HG02870 (cell line): ENCODE data around the gene PRR23C.
"Not testable (repeated sequence)": the region's sequence is repeated elsewhere in the genome, so short reads cannot be mapped to it uniquely, and the experiment has no call there.

Experiments
- ATAC-seq: cut with Tn5 transposase; IDR thresholded peaks from one replicate; pipeline ENCODE4 v1.9.1; 2021; ENCODE audit warnings: mild to moderate bottlenecking, moderate library complexity; ENCODE audit not compliant: unreplicated experiment

Gene PRR23C

GRCh38 chr3:139044366-139045210 is at the start of gene PRR23C:
PRR23C (minus strand) TSS chr3:139044892; CDS start chr3:139044620, 272 bp downstream.
- ATAC-seq, result no peak

- no peak for ATAC-seq
Observed at GRCh38 chr3:139093840-139094239, 49.1 kb upstream of the PRR23C start.

GRCh38 chr3:139088462-139089324 is 44.0 kb upstream of the PRR23C start:
- ATAC-seq, result no peak

- no peak for ATAC-seq
Observed at GRCh38 chr3:139087621-139088020, 42.9 kb upstream of the PRR23C start.

DNA sequence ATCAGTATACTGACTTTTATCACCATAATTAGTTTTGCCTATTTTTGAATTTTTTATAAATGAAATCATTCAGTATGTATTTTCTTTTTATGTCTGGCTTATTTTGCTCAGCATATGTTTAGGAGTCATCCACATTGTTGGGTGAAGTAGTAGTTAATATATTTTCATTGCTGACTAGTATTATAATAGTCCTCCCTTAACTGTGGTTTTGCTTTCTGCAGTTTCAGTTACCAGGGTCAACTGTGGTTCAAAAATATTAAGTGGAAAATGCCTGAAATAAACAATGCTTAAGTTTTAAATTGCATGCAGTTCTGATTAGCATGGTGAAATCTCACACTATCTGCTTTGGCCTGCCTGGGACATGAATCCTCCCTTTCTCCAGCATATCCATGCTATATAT is 39.5 kb upstream of the PRR23C start:
- ATAC-seq, result no peak

GRCh38 chr3:139074565-139075115 is 29.9 kb upstream of the PRR23C start:
- ATAC-seq, result no peak

DNA sequence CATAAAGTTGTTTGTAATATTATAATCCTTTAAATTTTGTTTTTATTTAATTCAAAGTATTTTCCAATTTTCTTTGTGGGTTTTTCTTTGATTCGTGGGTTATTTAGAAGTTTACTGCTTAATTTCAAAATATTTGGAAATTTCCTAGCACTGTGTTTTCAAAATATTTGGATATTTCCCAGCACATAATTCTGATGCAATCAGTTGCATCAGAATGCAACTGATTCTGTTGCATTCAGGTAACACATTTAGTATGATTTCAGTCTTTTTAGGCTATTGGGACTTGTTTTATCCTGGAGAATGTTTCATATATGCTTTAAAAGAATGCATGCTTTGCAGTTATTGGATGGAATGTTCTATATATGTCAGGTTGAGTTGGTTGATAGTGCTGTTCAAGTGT is 18.2 kb upstream of the PRR23C start:
- no peak for ATAC-seq

- ATAC-seq, result no peak
Observed at GRCh38 chr3:139052802-139053600, 8.3 kb upstream of the PRR23C start.

DNA sequence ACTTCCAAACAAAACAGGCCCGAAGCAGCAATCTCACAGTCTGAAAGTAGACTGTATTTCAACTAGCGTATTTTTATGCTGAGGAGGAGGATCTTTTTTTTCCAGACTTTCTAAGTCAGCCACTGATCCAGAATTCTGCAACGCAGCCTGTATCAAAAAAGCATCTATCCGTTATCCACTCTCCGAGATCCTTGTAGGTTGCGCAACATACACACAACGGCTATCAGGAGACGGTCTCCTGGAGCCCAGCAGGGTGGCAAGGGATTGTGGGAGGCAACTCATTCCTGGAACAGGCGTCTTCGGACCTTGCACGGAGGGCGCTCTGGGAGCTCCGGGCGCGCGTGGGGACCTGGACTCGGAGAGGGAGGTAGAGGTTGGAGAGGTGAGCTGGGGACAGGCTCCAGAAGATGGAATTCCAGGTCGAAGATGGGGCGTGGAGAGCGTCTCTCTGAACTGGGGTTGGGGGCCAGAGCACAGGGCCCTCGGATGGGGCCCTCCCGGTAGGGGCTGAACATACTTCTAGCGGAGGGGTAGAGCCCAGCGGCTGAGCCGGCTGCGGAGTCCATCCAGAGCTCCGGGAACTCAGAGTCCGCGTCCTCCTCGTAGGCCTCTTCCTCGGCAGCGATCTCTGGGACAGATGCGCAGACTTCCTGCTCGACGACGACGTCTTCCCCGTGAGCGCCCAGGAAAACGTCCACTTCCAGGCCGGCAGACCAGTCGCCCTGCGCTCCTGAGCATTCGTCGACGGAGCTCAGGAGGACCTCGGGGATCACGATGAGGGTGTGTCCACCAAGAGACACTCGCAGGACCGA is 932 bp downstream of the PRR23C start:
- no peak for ATAC-seq

- ATAC-seq, result no peak
Observed at GRCh38 chr3:139037478-139037877, 7.2 kb downstream of the PRR23C start.

DNA sequence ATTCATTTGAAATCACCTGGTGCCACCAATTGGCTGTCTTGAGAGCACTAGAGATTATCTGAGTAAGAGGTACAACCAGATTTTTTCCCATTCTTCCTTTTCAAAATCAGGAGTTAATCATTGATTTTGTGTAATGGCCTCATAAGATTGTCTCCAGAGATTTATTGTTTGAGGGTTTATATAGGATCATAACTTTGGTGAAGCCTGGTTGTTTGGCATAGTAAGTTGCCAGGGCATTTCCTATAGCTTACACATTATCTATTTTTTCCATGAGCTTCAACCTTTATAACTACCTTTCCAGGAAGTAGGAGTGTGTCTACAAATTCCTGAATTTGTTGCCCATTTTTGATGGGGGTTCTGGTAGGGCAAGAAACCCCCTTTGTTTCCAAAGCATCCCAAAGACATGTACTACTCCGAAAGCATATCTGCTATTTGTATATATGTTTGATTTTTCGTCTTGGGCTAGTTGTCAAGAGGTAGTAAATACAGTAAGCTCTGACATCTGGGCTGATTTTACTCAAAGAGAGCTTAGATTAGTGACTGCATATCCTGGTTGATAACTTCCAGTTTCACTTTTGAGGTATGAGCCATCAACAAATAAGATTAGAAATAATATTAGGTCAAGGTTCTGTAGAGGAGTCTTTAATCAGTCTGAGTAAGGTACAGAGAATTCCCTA is 12.2 kb downstream of the PRR23C start:
- no peak for ATAC-seq

- ATAC-seq, result not testable (repeated sequence)
Observed at GRCh38 chr3:139030576-139030975, 14.1 kb downstream of the PRR23C start.

DNA sequence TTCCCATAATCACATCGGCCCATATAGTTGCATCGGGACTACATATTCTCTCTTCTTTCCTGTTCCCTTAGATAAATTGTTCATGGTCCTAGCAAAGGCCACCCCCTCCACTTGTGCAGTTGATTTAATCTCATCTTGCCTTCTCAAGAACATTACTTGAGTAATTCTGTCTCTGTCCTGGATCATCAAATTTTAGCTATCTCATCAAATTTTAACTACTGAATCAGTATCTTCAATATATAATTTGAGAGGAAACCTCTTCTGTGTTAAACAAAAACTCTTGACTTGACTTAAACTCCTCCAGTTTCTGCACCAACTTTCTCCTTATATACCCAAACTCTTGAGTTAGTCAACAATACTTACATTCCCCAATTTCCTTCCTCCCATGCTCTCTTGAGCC is 19.7 kb downstream of the PRR23C start:
- no peak for ATAC-seq

- ATAC-seq, result no peak
Observed at GRCh38 chr3:139020868-139021234, 23.8 kb downstream of the PRR23C start, which contains the start of gene PRR23B. PRR23B (minus strand) TSS chr3:139020926; CDS start chr3:139020661, 265 bp downstream.

- ATAC-seq, result no peak
Observed at GRCh38 chr3:139020036-139020867, 24.4 kb downstream of the PRR23C start.

DNA sequence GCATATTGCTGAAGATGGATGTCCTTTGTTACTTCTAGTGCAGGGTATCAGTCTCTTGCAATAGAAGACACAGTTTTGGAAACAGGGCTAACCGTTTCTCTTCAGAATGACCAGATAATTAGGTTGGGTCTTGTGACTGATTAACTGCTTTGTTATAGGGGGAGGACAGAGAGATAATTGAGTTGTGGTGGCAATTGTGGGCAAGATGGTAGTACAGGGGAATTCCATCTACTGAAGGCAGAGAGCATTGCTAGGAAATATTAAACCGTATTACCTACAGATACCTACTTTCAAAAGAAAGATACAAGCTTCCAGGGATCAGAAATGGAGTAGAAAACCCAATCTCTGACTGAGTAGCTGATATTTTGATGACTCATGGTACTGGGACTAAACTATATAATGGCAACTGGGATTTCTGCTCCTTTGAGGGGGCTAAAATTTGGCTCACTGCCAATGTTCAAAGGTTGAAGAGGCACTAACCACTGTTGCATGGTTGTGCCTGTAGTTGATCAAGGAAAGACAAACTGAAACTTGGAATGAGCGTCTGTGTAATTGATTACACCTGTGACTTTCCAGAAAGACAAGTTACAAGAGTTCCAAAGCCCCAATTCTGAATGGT is 28.2 kb downstream of the PRR23C start:
- no peak for ATAC-seq

DNA sequence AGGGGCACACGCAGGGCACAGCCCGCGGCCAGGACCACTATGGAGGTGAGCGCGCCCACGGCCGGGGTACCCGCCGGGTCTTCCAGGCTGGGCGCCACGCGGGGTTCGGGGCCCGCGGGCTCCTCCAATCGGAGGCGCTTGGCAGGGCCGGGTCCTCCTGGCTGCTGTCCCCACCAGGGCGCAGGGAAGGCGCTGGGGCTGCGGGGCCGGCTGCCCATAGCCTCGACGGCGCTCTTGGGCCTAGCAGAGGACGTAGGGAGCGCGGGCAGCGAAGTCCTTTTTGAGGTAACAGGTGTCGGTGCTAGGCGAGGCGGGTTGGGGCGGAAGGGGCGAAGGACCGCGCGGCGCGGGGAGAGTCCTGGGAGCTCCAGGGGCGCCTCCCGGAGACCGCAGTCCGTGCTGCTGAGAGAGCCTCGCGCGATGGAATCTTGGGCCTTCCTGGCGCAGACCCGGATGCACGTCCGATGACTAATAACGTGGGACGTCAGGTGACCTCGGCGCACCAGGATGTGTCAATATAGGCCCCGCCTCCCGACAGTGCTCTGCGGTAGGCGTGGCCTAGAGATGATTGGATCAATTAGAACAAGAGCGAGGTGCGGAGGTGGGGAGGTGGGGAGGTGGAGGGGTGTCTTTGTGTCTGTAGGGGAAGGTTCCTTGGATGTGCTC is 38.5 kb downstream of the PRR23C start, which contains the start of gene PRR23A:
Gene PRR23A, minus strand, starts transcription at position 218 of the 666 bp plus-strand sequence. Its CDS starts 0 bp downstream, at position 218.
- ATAC-seq, result no peak
